SK-N-SH treated with all-trans-retinoic acid at 6 μM for 48 hours (cell line): ENCODE results near the gene LFNG.

Experiments used
- ARNTL ChIP-seq: fragments of 450-650 bp; formaldehyde crosslinking; IDR thresholded peaks from 2 replicates; pipeline ENCODE4 v1.5.0; 2020; ENCODE audit warnings: low read depth, mild to moderate bottlenecking, moderate library complexity, borderline replicate concordance
- SNAI2 ChIP-seq: fragments of 250-450 bp; sonication (Bioruptor Pico); IDR thresholded peaks from 2 replicates; pipeline ENCODE4 v1.5.0; 2020; ENCODE audit warnings: mild to moderate bottlenecking, moderate library complexity
- TCF4 ChIP-seq: fragments of 250-450 bp; sonication (Bioruptor Pico); IDR thresholded peaks from 2 replicates; pipeline ENCODE4 v1.8.0; 2021; ENCODE audit warnings: mild to moderate bottlenecking, moderate library complexity, borderline replicate concordance
- ZFP3 ChIP-seq: fragments of 250-450 bp; sonication (Bioruptor Pico); IDR thresholded peaks from 2 replicates; pipeline ENCODE4 v1.5.0; 2020; ENCODE audit warnings: mild to moderate bottlenecking, moderate library complexity
- ZFP30 ChIP-seq: fragments of 450-650 bp; formaldehyde crosslinking; IDR thresholded peaks from 2 replicates; pipeline ENCODE4 v1.5.0; 2022; ENCODE audit warnings: mild to moderate bottlenecking, moderate library complexity
- ZNF70 ChIP-seq: fragments of 450-650 bp; formaldehyde crosslinking; IDR thresholded peaks from 2 replicates; pipeline ENCODE4 v1.5.0; 2020; ENCODE audit warnings: mild to moderate bottlenecking, moderate library complexity
- TF ChIP-seq, protein P1 (sequence below): fragments of 250-450 bp; sonication (Bioruptor Pico); IDR thresholded peaks from 2 replicates; pipeline ENCODE4 v1.8.0; 2021; ENCODE audit warnings: low read depth, mild to moderate bottlenecking, moderate library complexity, borderline replicate concordance

GRCh38 chr7:2544541-2545188 is 25.1 kb downstream of the LFNG start:
- TF ChIP-seq ARNTL (no peak), SNAI2 (no peak), ZFP30 (no peak), TCF4 (CRISPR knock-in tag) (no peak), ZFP3 (CRISPR knock-in tag) (no peak), ZNF70 (CRISPR knock-in tag) (no peak)
- TF ChIP-seq, protein P1, sequence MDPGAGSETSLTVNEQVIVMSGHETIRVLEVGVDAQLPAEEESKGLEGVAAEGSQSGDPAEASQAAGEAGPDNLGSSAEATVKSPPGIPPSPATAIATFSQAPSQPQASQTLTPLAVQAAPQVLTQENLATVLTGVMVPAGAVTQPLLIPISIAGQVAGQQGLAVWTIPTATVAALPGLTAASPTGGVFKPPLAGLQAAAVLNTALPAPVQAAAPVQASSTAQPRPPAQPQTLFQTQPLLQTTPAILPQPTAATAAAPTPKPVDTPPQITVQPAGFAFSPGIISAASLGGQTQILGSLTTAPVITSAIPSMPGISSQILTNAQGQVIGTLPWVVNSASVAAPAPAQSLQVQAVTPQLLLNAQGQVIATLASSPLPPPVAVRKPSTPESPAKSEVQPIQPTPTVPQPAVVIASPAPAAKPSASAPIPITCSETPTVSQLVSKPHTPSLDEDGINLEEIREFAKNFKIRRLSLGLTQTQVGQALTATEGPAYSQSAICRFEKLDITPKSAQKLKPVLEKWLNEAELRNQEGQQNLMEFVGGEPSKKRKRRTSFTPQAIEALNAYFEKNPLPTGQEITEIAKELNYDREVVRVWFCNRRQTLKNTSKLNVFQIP (CRISPR knock-in tag): no peak
